Activated gamma-delta T cell (primary cell): ENCODE results near the gene ARL15.

Source experiments
- DNase-seq: peaks from one replicate; lab custom pipeline; 2025; lab: John Stamatoyannopoulos, UW

The ARL15 gene

DNA sequence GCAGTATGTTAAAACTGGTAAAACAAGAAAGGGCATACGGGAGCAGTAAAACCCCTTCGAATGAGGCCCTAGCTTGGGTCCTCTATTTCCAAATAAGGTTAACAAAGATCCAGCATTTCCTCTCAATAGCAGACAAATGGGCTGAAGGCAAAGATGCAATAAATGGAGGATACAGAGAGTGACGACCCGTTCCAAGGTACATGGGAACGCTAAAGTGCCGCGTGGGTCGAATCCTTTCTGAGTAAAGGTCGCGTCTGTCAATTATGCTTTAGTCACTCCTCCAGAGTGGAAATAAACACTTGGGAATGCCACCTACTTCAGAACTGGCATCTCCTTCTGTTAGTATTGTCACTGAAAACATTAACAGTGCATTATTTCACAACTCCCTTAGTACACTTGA is 24.7 kb downstream of the ARL15 start:
- DNase-seq = no peak

DNA sequence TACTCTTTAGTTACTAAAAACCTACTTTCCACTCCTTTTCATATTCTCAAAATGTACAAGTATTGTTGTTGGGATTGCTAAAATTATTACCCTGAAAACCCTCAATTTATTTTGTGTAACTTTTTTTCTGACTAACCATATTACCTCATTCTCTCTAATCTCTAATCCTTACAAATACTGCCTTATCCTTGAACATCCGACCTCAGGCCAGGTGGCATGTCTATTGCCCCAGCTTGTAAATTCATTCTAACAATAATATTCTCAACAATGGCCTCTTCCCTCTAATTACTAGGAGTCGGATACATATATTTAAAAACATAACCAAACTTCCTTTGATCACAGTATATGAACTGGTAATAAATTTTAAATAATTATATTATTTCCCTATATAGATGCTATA is 25.8 kb downstream of the ARL15 start:
- no peak for DNase-seq

GRCh38 chr5:54282876-54283275 is 27.5 kb downstream of the ARL15 start:
- no peak for DNase-seq

- no peak for DNase-seq
These were observed 28.2 kb downstream of the ARL15 start for GRCh38 chr5:54281960-54282692.

GRCh38 chr5:54279960-54280359 is 30.4 kb downstream of the ARL15 start:
- DNase-seq = no peak

DNA sequence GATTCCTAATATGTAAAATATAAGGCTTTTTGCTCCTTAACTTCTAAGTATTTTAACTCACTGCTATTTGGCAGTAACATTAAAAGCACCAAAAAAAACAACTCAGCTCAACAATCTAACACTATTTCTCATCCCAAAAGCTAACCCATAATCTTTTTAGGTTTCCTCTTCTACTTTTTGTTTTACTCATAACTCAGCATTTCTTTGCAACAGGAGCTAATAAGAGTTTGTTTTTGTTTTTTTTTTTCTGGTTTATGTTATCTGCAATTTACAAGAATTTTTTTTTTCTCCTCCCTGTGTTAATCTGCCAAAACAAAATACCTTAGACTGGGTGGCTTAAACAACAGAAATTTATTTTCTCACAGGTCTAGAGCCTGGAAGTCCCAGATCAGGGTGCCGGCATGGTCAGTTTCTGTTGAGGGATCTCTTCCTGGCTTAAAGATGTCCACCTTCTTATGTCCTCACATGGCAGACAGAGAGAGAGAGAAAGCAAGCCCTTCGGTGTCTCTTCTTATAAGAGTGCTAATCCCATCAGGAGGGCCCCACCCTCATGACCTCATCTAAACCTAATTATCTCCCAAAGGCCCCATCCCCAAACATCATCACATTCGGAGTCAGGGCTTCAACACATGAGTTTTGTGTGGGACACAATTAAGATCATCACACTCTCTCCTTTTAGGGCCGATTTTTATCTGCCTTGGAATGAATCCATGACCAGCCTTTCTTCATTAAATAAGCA is 31.2 kb downstream of the ARL15 start:
- DNase-seq = no peak

DNA sequence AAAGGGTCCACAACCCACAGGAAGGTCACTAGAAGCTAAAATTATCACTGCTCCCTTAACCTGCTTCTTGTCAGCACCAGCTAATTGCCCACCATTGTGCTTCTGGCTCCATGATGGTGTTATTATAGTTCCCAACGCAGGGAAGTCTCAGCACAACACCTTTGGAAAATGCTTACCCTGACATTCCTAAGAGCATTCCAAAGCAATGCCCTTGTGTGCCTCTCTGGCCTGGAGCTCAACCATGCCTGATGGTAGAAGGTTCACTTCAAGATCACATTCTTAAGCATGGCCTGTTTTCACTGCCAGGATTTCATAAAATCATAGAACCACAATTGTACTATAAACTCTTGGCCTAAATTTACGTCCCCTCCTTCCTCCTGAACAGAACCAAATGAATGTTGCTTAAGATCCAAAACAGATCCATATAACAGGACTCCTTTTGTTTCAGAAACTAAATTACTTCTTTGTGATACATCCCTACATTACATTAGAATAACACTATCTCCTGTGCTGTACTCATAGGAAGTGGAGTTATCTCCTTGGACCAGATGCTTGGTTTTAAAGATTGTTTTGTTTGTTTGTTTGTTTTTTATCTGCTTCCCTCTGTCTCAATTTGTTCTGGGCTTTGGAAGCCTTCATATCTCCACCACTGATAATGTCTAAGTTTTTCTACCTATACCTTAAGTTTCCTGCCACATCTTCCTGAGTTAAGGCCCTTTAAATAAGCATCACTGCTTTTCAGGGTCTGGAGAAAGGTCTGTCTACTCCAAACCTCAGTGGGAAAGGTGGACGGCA is 32.1 kb downstream of the ARL15 start:
- DNase-seq = no peak

DNA sequence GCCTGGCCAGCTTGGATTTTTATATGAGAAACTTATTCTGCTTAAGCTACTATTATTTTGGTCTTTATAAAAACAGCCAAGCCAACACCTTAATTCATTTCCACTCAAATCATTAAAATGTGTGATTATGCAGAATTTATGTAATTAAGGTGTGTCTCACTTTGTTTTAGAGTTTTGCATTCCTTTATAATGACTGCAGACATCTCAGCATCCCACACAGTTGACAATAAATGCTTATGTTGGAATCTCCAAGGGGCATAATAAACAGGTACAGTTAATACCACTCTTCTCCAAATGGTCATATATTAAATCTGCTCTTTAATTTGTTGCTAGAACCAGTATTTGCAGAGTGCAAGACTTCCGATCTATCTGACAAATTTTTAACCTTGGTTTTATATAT is 34.3 kb downstream of the ARL15 start:
- DNase-seq = no peak

GRCh38 chr5:54275361-54275760 is 35.0 kb downstream of the ARL15 start:
- no peak for DNase-seq

- no peak for DNase-seq
These were observed 35.4 kb downstream of the ARL15 start for GRCh38 chr5:54274944-54275343.

GRCh38 chr5:54273715-54274114 is 36.7 kb downstream of the ARL15 start:
- DNase-seq = no peak

- no peak for DNase-seq
These were observed 37.6 kb downstream of the ARL15 start for GRCh38 chr5:54272746-54273145.

GRCh38 chr5:54270326-54270725 is 40.0 kb downstream of the ARL15 start:
- no peak for DNase-seq

- DNase-seq = no peak
These were observed 45.8 kb downstream of the ARL15 start for GRCh38 chr5:54264574-54264973.

DNA sequence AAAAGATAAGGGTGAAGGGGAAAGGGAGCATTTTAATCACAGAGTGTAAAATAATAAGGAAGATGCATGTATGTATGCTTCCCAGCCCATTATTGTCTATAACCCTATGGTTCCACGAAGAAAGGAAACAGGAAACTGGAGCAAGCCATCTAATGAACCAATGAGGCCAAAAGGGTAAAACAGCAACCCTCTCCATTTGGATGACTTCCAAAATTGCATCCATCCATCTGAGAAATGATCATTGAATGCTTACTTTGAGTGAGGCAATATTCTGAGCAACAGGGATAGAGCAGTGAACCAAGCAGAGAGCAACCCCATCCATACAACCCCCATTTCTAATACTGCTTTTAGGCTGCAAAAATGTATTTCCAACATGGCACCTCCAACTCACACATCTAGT is 46.9 kb downstream of the ARL15 start:
- no peak for DNase-seq

DNA sequence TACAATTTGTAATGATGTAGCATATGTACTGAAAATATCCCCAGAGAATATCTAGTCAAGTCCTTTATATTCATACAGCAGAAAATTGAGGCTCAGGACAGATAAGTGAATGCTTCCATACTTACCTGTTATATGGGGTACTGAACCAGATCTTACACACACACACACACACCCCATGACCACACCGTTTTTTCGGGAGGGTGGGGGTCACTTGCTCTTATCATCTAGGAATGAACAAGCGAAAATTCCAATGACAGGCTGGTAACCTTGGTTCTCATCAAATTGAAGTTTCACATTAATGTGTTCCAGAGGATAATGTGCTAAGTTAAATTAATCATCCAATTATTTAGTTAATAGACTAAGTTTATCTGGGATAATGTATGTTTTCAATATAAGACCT is 48.8 kb downstream of the ARL15 start:
- DNase-seq = no peak

DNA sequence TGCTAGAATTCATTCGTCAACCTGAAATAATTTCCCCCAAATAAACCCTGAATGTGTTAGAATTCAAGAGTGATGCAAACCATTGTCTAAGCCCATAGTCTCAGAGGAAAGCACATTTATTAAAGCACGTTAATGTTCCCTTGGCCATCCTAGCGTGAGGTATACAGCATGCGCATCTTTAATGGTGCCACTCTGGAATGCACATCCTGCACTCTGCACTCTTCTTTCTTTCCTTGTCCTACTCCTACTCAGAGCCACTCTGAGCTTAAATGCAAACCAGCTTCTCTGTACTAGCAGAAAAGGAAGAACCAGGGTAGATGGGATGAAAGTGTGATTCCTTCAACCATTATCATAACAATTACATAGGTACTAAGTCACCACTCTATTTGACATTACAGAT is 50.4 kb downstream of the ARL15 start:
- DNase-seq = no peak

- no peak for DNase-seq
These were observed 51.3 kb downstream of the ARL15 start for GRCh38 chr5:54259090-54259489.

DNA sequence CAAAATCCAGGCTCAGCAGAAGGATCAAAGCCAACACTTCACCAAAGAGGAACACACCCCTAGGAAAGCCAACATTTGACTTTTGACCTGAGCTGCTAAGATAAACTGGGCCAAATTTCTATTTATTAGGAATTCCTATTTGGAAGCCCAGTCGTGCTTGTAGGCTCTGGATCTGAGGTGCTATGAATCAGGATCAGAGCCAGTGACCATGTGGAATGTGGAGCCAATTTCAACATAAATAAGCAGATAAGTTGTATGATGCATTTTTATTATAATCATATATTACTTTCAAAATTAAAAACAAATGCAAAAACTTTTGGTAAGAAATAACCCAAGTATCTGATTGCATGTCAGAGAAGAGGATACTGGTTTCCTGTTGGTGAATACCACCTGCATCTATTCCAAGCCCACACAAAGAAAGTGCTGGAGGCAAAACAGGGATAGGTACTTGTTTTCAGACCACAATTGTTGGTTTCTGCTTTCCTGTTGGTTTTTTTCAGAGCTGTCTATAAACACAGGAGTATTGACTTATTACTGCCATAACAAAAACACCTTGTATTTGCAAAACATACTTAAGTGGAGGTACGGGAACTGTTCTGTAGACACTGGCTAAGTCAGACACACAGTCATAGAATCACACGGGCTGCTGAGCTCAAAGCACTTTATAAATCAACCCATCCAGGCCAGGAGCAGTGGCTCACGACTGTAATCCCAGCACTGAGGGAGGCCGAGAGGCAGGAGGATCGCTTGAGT is 52.8 kb downstream of the ARL15 start:
- no peak for DNase-seq

GRCh38 chr5:54254482-54255198 is 55.7 kb downstream of the ARL15 start:
- DNase-seq = no peak

- no peak for DNase-seq
These were observed 58.4 kb downstream of the ARL15 start for GRCh38 chr5:54251981-54252380.
